ENCODE data around the gene EYA4. TPM values are rescaled to one million over a fixed set of nuclear protein-coding genes. Genes with fewer than 3 reads are reported as not detected.

The EYA4 gene
- total and polyA plus RNA-seq, 7 donors, result 0.01 to 8.6 (median 0.82) TPM; not detected in 2

DNA sequence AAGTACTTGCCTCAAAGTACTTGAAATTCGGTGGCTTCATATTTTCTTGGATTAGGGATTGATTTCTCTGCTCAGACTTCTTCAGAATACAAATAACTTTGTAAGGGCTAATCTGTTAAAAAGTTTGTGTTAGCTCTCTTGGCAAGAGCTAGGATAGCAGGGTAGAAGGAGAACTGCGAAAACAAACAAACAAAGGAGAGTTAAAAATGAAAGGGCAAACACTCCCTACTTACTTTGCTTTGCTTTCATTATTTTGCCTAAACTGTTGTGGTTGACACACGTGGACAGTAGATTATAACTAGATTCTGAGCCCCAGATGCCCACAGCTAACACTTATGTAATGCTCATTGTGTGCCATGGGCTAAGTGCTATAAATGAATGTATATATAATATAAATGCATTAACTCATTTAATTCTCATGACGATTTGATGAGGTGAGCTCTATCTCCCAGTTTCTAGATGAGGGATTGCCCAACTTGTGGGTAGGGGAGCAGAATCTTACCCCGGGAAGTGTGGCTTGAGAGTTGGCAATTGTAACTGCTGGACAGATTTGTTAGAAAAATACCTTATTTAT, 48.7 kb downstream of the EYA4 start:
- Histone ChIP-seq H3K36me3 (no peaks in the 10 kb centered on the region), H3K27ac (no peak overlapping the region), H3K4me1 (peaks cover 0 to 6% (median 0%) of the 10 kb centered on the region in 4 donors), H3K9me3 (no peaks in the 10 kb centered on the region), H3K4me3 (no peak overlapping the region), H3K27me3 (no peaks in the 10 kb centered on the region)
- no peak for DNase-seq
- 61 to 76% methylated on average over 5 of the region's 5 CpGs for WGBS, 2 donors
- TF ChIP-seq, protein P1, sequence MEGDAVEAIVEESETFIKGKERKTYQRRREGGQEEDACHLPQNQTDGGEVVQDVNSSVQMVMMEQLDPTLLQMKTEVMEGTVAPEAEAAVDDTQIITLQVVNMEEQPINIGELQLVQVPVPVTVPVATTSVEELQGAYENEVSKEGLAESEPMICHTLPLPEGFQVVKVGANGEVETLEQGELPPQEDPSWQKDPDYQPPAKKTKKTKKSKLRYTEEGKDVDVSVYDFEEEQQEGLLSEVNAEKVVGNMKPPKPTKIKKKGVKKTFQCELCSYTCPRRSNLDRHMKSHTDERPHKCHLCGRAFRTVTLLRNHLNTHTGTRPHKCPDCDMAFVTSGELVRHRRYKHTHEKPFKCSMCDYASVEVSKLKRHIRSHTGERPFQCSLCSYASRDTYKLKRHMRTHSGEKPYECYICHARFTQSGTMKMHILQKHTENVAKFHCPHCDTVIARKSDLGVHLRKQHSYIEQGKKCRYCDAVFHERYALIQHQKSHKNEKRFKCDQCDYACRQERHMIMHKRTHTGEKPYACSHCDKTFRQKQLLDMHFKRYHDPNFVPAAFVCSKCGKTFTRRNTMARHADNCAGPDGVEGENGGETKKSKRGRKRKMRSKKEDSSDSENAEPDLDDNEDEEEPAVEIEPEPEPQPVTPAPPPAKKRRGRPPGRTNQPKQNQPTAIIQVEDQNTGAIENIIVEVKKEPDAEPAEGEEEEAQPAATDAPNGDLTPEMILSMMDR (IDR thresholded peaks at IDR 0.05), result no peak
- no peak for TF ChIP-seq POLR2AphosphoS5 (IDR thresholded peaks at IDR 0.05)
- no peak for TF ChIP-seq POLR2A (IDR thresholded peaks at IDR 0.05)
- TF ChIP-seq EP300 (IDR thresholded peaks at IDR 0.05), result no peak
- intact Hi-C loops (cut with DNase I), result no loop called here

DNA sequence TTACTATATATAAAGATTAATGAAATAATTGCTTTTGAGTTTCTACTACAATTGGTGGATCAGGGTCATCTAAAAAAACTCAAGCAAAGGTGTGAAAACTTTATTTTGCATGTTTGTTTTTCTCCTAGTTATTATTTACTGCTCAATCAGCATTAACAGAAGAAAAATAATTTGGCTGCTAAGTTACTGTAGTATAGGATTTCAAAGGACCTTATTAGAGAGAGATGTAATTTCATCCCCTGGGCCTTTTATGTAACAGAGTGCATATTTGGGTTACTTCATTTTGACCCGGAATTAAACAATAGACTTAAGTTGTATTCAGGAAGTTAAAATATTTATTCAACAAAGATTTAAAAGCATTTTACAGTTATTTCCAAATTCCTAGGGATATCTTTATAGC, 49.8 kb downstream of the EYA4 start:
- intact Hi-C loops (cut with DNase I), result no loop called here
- WGBS, 2 donors, result 48 to 80% methylated on average over 1 of the region's 1 CpG

GRCh38 chr6:133291671-133292070, 50.5 kb downstream of the EYA4 start:
- intact Hi-C loops (cut with DNase I), result no loop called here
- WGBS, 2 donors, result 25 to 44% methylated on average over 1 of the region's 1 CpG

More for the DNA sequence above, 49.8 kb downstream of the EYA4 start:
- no peak overlapping the region for H3K4me3 ChIP-seq
- no peaks in the 10 kb centered on the region for H3K36me3 ChIP-seq
- no peak overlapping the region for H3K27ac ChIP-seq
- no peak for DNase-seq
- H3K9me3 ChIP-seq, result no peaks in the 10 kb centered on the region
- H3K4me1 ChIP-seq, result peaks cover 0 to 6% (median 0%) of the 10 kb centered on the region in 4 donors
- H3K27me3 ChIP-seq, result no peaks in the 10 kb centered on the region
- TF ChIP-seq POLR2A (IDR thresholded peaks at IDR 0.05), result no peak
- no peak for TF ChIP-seq EP300 (IDR thresholded peaks at IDR 0.05)
- no peak for TF ChIP-seq POLR2AphosphoS5 (IDR thresholded peaks at IDR 0.05)
- TF ChIP-seq, protein P1 (IDR thresholded peaks at IDR 0.05), result no peak

DNA sequence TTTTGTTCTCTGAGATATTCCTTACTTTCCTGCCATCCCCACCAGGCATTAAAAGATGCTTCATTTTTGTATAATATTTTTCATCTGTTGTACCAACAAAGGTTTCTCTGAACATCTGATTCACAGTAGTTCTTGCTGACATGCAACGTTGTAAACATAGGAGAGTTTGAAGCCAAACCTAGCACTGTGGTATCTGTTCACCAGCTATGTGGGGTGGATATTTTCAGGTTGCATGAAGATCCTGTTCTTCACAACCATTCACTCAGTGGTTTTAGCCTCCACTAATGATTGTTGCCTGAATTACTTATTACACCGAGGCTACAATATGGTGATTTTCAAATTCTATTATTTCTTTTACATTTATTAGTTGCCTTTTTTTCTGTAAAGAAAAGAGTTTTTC, 56.5 kb downstream of the EYA4 start:
- H3K27ac ChIP-seq, result no peak overlapping the region
- no peaks in the 10 kb centered on the region for H3K27me3 ChIP-seq
- no peaks in the 10 kb centered on the region for H3K9me3 ChIP-seq
- intact Hi-C loops (cut with DNase I), result no loop called here
- H3K36me3 ChIP-seq, result no peaks in the 10 kb centered on the region
- WGBS, 2 donors, result 55 to 62% methylated on average over 2 of the region's 2 CpGs
- DNase-seq, result no peak
- no peak overlapping the region for H3K4me3 ChIP-seq
- TF ChIP-seq, protein P1 (IDR thresholded peaks at IDR 0.05), result no peak
- no peak for TF ChIP-seq POLR2A (IDR thresholded peaks at IDR 0.05)
- TF ChIP-seq POLR2AphosphoS5 (IDR thresholded peaks at IDR 0.05), result no peak
- TF ChIP-seq EP300 (IDR thresholded peaks at IDR 0.05), result no peak
- H3K4me1 ChIP-seq, result no peaks in the 10 kb centered on the region

More at GRCh38 chr6:133291671-133292070, 50.5 kb downstream of the EYA4 start:
- DNase-seq, result no peak
- Histone ChIP-seq H3K4me1 (peaks cover 0 to 6% (median 0%) of the 10 kb centered on the region in 4 donors), H3K27me3 (no peaks in the 10 kb centered on the region), H3K27ac (no peak overlapping the region), H3K36me3 (no peaks in the 10 kb centered on the region), H3K4me3 (no peak overlapping the region), H3K9me3 (no peaks in the 10 kb centered on the region)
- TF ChIP-seq, protein P1 (IDR thresholded peaks at IDR 0.05), result no peak
- TF ChIP-seq EP300 (IDR thresholded peaks at IDR 0.05) (no peak), POLR2AphosphoS5 (IDR thresholded peaks at IDR 0.05) (no peak), POLR2A (IDR thresholded peaks at IDR 0.05) (no peak)

- H3K4me1 ChIP-seq, result no peaks in the 10 kb centered on the region
- DNase-seq, result no peak
- 64 to 76% methylated on average over 3 of the region's 3 CpGs for WGBS, 2 donors
- H3K4me3 ChIP-seq, result no peak overlapping the region
- intact Hi-C loops (cut with DNase I), result no loop called here
- TF ChIP-seq EP300 (IDR thresholded peaks at IDR 0.05) (no peak), POLR2AphosphoS5 (IDR thresholded peaks at IDR 0.05) (no peak), POLR2A (IDR thresholded peaks at IDR 0.05) (no peak)
- TF ChIP-seq, protein P1 (IDR thresholded peaks at IDR 0.05), result no peak
- no peaks in the 10 kb centered on the region for H3K36me3 ChIP-seq
- H3K27me3 ChIP-seq, result no peaks in the 10 kb centered on the region
- H3K27ac ChIP-seq, result no peak overlapping the region
- H3K9me3 ChIP-seq, result no peaks in the 10 kb centered on the region
Measured at GRCh38 chr6:133298335-133298734, 57.2 kb downstream of the EYA4 start.
